Activated effector memory CD4-positive, alpha-beta T cell treated with Interleukin-2 at 50 U/mL for 16 hours (primary cell): ENCODE data around the gene CIDEB.
"Not testable (repeated sequence)": the region's sequence is repeated elsewhere in the genome, so short reads cannot be mapped to it uniquely, and the experiment has no call there.

ENCODE experiments used
- DNase-seq: peaks from one replicate; pipeline ENCODE4 v3.0.0-alpha.2; 2020

The CIDEB gene

GRCh38 chr14:24307575-24308341, at the start of gene CIDEB:
TSS of gene CIDEB (minus strand) at chr14:24307977. CDS start at chr14:24307858, 119 bp downstream.
- peak; percentile 33 for DNase-seq

GRCh38 chr14:24356208-24356607, 48.4 kb upstream of the CIDEB start:
- DNase-seq: no peak

GRCh38 chr14:24355009-24355408, 47.2 kb upstream of the CIDEB start:
- no peak for DNase-seq

- DNase-seq: not testable (repeated sequence)
These were observed 46.7 kb upstream of the CIDEB start for GRCh38 chr14:24354482-24354825.

- DNase-seq: no peak
These were observed 46.0 kb upstream of the CIDEB start for GRCh38 chr14:24353559-24354481.

- DNase-seq: no peak
These were observed 43.7 kb upstream of the CIDEB start for GRCh38 chr14:24351517-24351916.

- DNase-seq: no peak
These were observed 42.0 kb upstream of the CIDEB start for GRCh38 chr14:24349742-24350141.

GRCh38 chr14:24348186-24348585, 40.4 kb upstream of the CIDEB start:
- DNase-seq: no peak

- DNase-seq: no peak
These were observed 39.4 kb upstream of the CIDEB start for GRCh38 chr14:24347134-24347533.

GRCh38 chr14:24343795-24344660, 36.3 kb upstream of the CIDEB start:
- no peak for DNase-seq

- no peak for DNase-seq
These were observed 35.1 kb upstream of the CIDEB start for GRCh38 chr14:24342889-24343288.

GRCh38 chr14:24340606-24341005, 32.8 kb upstream of the CIDEB start:
- DNase-seq: no peak

GRCh38 chr14:24339284-24340151, 31.7 kb upstream of the CIDEB start, which contains the start of gene RIPK3:
TSS of gene RIPK3 (minus strand) at chr14:24339991. CDS start at chr14:24339826, 165 bp downstream.
- DNase-seq: peak; percentile 67

GRCh38 chr14:24338843-24339242, 31.1 kb upstream of the CIDEB start:
- no peak for DNase-seq

GRCh38 chr14:24337824-24338175, 30.0 kb upstream of the CIDEB start:
- no peak for DNase-seq

GRCh38 chr14:24337144-24337823, 29.5 kb upstream of the CIDEB start:
- no peak for DNase-seq

GRCh38 chr14:24335461-24336171, 27.8 kb upstream of the CIDEB start:
- no peak for DNase-seq

GRCh38 chr14:24334431-24335291, 26.9 kb upstream of the CIDEB start, which contains the start of gene ADCY4:
TSS of gene ADCY4 (minus strand) at chr14:24335071. CDS start at chr14:24334652, 419 bp downstream.
- no peak for DNase-seq

- DNase-seq: peak; percentile 82
These were observed 24.7 kb upstream of the CIDEB start for GRCh38 chr14:24332268-24332993.
